GM18907 (cell line): ENCODE results near the gene MYO10.
"Not testable (repeated sequence)": the region's sequence is repeated elsewhere in the genome, so short reads cannot be mapped to it uniquely, and the experiment has no call there.

Source experiments
- ATAC-seq: cut with Tn5 transposase; IDR thresholded peaks from one replicate; pipeline ENCODE4 v1.9.1; 2021; ENCODE audit warnings: mild to moderate bottlenecking, moderate library complexity; ENCODE audit not compliant: unreplicated experiment

Gene MYO10

DNA sequence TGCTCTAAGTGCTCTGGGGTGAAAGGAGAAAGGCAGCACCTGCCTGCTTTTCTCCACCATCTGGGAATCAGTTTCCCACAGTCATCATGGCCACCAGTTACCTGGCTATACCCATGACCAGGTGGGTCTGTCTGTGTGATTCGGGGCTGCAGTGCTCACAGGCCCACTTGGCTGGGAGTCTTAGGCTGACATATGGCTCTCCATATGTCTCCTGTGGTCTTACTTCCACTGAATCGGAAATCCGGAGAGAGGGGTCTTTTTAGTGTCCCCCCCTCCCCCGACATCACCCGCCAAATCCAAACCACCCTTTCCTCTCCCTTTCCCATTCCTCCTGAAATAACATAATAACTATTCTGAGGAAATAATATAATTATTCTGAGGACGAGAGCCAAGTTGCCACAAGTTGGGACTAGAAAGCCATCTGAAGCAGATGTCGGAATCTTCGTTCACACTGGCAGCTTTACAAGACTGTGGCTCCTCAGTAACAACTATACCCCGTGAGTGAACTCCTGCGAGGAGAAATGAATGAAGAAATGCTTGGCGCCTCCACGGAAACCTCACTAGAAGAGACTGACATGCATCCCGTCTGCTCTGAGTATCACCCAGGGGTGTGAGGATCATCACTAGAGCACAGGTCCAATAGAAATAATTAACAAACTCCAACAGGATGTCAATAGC lies 143.4 kb downstream of the MYO10 start:
- ATAC-seq: no peak

GRCh38 chr5:16791904-16792597 lies 144.0 kb downstream of the MYO10 start:
- ATAC-seq: no peak

DNA sequence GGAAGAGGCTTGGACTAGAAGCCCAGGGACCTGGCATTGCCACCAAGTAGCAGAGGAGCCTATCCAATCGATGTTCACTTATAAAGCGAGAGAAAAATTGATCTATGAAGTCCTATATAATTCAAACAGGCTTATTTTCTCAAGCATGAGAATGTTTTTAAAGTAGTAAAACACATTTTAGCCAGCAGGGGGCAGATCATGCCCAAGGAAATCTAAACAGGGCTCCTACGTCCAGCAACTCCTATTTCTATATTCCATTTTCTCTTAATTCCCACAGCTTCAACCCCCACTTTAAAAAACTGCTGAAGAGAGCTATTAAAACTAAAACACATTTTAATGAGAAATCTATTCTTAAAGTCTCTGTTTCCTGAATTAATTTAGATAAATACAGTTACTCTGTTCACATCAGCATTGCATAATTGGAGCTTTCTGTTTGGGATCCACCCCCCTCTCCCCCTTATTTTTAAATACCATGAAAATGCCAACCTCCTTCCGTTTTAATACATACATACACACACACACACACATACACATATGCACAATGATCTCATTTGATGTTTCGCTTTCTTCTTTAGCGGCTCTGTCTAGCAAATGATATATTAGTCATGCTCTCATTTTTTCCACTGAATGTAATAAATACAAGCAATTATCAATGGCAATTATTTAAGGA lies 144.9 kb downstream of the MYO10 start:
- no peak for ATAC-seq

GRCh38 chr5:16788957-16789356 lies 147.1 kb downstream of the MYO10 start:
- ATAC-seq: no peak

- ATAC-seq: no peak
These were observed 148.8 kb downstream of the MYO10 start for GRCh38 chr5:16787278-16787677.

DNA sequence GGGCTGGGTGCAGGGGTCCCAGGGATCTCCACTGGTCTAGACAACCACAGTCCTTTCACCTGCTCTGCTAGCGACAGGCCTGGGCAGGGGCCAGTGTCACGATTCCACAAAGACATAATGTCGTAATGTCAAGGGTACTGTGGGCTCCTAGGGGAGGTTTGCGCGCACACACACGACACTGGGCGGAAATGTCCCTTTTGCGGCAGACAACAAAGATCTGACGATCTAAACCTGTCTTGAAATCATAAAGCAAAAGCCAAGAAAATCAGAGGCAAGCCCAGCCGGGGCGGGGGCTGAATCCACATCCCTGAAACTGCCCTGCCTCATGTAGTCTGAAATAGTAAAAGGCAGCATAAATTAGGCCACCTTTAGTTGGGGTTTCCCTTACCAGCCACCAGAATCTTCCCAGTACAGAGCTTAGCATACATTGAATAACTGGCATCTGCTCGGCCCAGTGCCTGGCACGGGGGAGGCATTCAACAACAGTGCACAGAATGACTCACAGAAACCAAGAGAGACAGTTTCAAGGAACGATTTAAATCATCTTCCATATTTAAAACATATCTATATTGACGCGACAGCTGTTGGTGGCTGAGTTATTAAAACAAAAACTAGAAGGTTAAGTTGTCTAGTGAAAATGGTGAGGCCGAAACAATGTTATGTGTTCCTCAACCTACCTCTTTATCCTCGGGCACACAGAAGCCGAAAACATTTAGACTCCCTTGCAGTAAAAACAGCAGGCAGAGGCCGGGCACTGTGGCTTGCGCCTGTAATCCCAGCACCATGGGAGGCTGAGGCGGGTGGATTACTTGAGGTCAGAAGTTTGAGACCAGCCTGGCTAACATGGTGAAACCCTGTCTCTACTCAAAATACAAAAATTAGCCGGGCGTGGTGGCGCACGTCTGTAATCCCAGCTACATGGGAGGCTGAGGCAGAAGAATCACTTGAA lies 151.0 kb downstream of the MYO10 start:
- peak; percentile 99 for ATAC-seq

DNA sequence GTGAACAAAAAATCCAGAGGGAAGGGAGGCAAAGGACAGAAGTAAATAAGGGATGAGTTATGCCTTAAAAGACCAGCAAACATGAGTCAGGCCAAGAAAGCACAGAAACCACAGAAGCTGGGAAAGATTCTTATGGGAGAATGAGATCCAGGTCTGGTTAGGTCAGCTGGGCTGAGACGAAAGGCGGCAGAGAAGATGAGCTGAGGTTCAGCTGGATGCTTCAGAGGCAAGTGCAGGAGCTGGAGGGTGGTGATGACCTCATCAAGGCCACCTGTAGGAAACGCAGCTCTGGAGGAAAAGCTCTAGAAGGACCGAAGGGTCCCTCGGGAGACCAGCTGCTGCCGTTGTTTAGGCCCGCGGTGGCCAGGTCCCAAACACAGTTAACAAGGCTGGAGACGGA lies 152.0 kb downstream of the MYO10 start:
- ATAC-seq: no peak

DNA sequence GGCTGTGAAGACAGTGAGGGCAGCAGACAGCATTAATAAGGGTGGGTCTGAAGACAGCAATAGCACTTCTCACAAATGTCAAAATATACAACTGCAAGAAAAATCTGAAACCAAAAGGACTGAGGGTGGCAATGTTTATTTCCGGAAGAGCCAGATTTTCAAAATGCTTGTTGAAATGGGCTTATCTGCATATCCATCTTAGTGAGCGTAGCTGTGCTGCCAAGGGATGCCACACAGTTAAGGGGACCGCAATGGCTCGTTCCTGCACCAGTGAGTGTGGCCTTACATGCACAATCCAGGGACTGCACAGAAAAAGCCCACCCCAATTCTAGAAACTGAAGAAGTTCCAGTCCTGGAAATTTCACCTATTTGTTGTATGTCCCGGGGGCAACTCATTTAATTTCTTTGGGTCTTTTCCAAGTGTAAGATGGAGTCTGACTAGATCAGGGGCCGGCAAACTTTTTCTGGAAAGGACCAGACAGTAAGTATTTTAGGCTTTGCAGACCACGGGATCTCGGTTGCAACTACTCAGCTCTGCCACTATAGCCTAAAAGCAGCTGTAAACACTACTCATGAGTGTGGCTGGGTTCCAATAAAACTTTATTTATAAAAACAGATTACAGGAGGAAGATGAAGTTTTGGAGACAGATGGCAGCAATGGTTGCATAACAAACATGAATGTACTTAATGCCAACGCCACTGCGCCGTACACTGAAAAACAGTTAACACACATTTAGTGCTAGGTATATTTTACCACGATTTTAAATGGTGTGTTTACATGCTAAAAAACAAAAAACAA lies 154.1 kb downstream of the MYO10 start:
- no peak for ATAC-seq

DNA sequence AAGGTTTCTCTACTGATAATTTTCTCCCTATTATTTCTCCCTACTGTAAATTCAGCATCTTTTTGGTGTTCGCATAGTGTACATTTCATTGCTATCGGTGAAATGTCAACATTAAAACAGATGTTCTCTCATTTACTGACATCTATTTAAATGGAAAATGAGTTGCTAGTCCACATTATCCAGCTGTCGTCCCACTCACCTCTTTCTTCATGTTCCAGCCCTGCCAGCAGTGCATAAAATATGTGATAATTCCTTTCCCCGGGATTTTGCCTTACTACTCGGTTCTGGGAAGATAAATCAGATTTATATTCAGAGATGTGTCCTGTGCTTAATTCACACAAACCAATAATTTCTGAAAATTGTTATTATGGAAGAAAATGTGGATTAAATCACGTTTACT lies 155.8 kb downstream of the MYO10 start:
- ATAC-seq: no peak

DNA sequence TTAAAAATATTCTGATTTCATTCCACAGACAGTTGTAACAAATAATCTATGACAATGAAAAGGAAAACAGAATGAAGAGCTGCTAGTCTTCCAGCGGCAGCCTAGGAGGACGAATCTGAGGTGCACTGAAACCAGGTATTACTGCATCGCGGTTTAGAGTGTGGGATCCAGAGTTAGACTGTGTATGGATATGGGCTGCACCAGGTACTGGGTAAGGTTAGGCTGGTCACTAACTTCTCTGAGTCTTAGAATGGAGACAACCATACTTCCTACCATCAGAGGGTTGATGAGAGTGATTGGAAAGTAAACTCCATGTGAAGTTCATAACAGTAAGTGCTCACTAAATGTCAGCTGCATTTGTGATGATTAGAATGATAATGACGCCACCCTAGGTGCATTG lies 158.7 kb downstream of the MYO10 start:
- no peak for ATAC-seq

- ATAC-seq: no peak
These were observed 159.4 kb downstream of the MYO10 start for GRCh38 chr5:16776611-16777251.

- no peak for ATAC-seq
These were observed 161.3 kb downstream of the MYO10 start for GRCh38 chr5:16774806-16775205.

- ATAC-seq: no peak
These were observed 162.1 kb downstream of the MYO10 start for GRCh38 chr5:16773991-16774390.

DNA sequence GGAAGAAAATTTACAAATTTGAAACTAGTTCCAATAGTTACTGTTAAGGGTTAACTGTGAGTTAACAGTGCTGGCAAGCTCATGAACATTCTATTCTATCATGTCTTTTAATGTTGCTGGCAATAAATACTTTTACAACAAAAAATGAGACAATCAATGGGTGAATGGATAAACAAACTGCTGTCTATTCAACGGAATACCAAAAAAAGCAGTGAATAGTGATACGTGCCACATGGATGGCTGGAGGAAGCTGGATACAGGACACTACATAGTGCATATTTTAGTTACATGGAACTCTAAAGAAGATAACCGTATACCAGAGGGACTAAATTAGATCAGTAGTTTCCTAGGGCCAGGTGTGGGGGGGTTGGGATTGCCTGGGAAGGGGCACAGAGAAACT lies 163.5 kb downstream of the MYO10 start:
- no peak for ATAC-seq

- ATAC-seq: no peak
These were observed 167.9 kb downstream of the MYO10 start for GRCh38 chr5:16768184-16768583.

GRCh38 chr5:16763211-16763610 lies 172.9 kb downstream of the MYO10 start:
- ATAC-seq: no peak

DNA sequence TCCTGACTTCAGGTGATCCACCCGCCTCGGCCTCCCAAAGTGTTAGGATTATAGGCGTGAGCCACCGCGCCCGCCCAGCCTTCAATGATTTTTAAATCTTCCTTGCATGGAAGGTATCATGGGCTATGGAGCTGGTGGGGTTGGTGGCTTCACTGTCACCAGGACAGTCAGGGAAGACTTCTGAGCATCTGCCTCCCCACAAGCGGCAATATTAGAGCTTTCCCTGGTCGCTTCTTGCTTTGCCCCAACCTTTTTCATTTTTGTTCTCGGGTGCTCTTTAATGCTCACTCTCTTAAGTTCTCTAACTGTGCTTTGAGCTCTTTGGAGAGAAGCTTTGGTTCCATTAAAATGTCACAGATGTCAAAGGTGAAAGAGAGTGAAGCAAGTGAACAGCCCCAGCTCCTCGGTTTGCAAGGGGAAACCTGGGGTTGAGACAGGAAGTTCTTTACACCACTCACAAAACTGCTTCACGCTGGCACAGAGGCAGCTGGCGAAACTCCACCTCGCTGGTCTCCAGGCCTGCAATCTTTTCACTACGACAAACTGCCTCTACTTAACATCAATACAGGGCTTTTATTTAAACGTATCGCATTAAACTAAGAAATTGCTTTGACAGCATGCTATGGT lies 176.8 kb downstream of the MYO10 start:
- ATAC-seq: peak; percentile 95

DNA sequence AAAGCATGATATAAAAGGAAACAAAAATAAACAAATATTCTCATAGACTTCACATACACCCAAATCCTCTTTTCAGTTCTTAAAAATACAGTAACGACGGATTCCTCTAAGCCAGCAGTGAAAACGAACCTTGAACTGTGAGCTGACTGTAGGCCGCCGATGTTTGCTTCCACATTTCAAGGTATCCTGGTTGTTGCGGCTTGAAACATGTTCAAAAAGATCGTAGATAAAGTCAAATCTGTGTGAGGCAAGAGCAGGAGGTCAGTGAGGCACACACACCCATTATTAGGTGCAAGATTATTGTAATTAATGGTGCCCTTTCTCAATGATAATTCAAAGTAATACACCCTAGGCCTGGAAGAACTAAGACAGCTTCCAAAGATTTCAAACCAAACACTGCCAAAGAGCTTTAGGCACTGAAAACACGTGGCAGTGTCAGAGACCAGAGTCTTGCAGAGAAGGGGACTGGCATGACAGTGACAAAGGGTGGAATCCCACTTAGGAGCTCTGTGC lies 178.0 kb downstream of the MYO10 start:
- no peak for ATAC-seq

DNA sequence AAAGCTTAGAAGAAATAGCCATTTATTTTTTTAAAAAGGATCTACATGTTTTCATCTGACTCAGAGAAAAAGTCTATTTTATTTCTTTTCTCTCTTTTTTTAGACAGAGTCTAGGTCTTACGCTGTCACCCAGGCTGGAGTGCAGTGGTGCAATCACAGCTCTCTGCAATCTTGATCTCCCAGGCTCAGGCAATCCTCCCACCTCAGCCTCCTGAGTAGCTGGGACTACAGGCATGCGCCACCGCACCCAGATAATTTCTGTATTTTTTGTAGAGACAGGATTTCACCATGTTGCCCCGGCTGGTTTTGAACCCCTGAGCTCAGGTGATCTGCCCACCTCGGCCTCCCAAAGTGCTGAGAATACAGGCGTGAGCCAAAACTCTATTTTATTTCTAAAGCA lies 178.5 kb downstream of the MYO10 start:
- not testable (repeated sequence) for ATAC-seq
